GM19023 (cell line): Measurements from ENCODE around the gene PLPPR5.
"Not testable (repeated sequence)": the region's sequence is repeated elsewhere in the genome, so short reads cannot be mapped to it uniquely, and the experiment has no call there.

Experiments used
- ATAC-seq: cut with Tn5 transposase; IDR thresholded peaks from one replicate; pipeline ENCODE4 v1.9.1; 2021; ENCODE audit warnings: mild to moderate bottlenecking, moderate library complexity; ENCODE audit not compliant: unreplicated experiment

PLPPR5 gene

GRCh38 chr1:98919652-98920051 lies 85.0 kb downstream of the PLPPR5 start:
- ATAC-seq: no peak

GRCh38 chr1:98919211-98919610 lies 85.5 kb downstream of the PLPPR5 start:
- ATAC-seq: no peak

GRCh38 chr1:98914547-98914946 lies 90.1 kb downstream of the PLPPR5 start:
- no peak for ATAC-seq

GRCh38 chr1:98910827-98911226 lies 93.8 kb downstream of the PLPPR5 start:
- ATAC-seq: no peak

- ATAC-seq: no peak
Measured at GRCh38 chr1:98908980-98909379, 95.7 kb downstream of the PLPPR5 start.

- ATAC-seq: no peak
Measured at GRCh38 chr1:98906809-98907208, 97.9 kb downstream of the PLPPR5 start.

GRCh38 chr1:98906361-98906760 lies 98.3 kb downstream of the PLPPR5 start:
- no peak for ATAC-seq

GRCh38 chr1:98904684-98905083 lies 100.0 kb downstream of the PLPPR5 start:
- ATAC-seq: no peak

GRCh38 chr1:98903726-98904125 lies 100.9 kb downstream of the PLPPR5 start:
- ATAC-seq: no peak

GRCh38 chr1:98903261-98903660 lies 101.4 kb downstream of the PLPPR5 start:
- ATAC-seq: no peak

- ATAC-seq: no peak
Measured at GRCh38 chr1:98898940-98899339, 105.7 kb downstream of the PLPPR5 start.

- no peak for ATAC-seq
Measured at GRCh38 chr1:98897479-98897878, 107.2 kb downstream of the PLPPR5 start.

GRCh38 chr1:98896711-98897445 lies 107.8 kb downstream of the PLPPR5 start:
- ATAC-seq: no peak

GRCh38 chr1:98893371-98893770 lies 111.3 kb downstream of the PLPPR5 start:
- ATAC-seq: no peak

- ATAC-seq: no peak
Measured at GRCh38 chr1:98888869-98889268, 115.8 kb downstream of the PLPPR5 start.

GRCh38 chr1:98887507-98887906 lies 117.2 kb downstream of the PLPPR5 start:
- ATAC-seq: no peak

GRCh38 chr1:98884864-98885263 lies 119.8 kb downstream of the PLPPR5 start:
- ATAC-seq: no peak

GRCh38 chr1:98881901-98882300 lies 122.8 kb downstream of the PLPPR5 start:
- ATAC-seq: no peak

- not testable (repeated sequence) for ATAC-seq
Measured at GRCh38 chr1:98881234-98881633, 123.4 kb downstream of the PLPPR5 start.

GRCh38 chr1:98874828-98875227 lies 129.8 kb downstream of the PLPPR5 start:
- ATAC-seq: no peak

- peak; percentile 94 for ATAC-seq
Measured at GRCh38 chr1:98870959-98871903, 133.4 kb downstream of the PLPPR5 start.

GRCh38 chr1:98865796-98866195 lies 138.9 kb downstream of the PLPPR5 start:
- no peak for ATAC-seq
